Measurements from ENCODE around the gene MCOLN2. TPM values are rescaled to one million over a fixed set of nuclear protein-coding genes. Genes with fewer than 3 reads are reported as not detected.

Gene MCOLN2
- total and polyA plus RNA-seq, 2 of the 4 experiments (the other 2 are of a cell fraction): 0.43 to 0.54 TPM

DNA sequence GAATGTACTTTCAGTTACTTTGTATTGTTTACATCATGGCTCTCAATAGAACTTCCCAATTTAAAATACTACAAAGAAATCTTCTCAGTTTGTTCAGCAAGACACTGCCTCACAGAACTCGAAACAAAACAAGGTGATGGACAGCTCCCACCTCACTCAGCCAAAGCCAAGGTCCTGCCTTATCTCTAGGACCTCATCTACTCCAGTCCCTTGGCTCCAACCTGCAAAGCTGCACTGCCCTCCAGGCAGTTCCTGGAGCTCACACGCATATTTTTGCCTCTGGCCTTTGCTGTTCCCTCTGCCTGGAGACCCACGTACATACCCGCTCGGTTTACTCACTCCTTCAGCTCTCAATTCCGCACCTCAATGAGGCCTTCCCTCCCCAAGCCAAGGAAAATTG is 40.3 kb downstream of the MCOLN2 start:
- Histone ChIP-seq H3K18ac (ENCODE audit: low read depth, low read length) (no peak overlapping the region), H3K56ac (ENCODE audit: extremely low read depth, insufficient read depth, low read length) (no peak overlapping the region), H2BK15ac (ENCODE audit: low read depth, low read length) (no peak overlapping the region), H2BK20ac (ENCODE audit: low read depth, low read length) (no peak overlapping the region), H3K4me1 (ENCODE audit: control insufficient read depth, insufficient read depth, low read length) (peaks cover 4% of the 10 kb centered on the region), H3K9me1 (ENCODE audit: insufficient read depth, low read length) (peaks cover 3% of the 10 kb centered on the region), H4K20me1 (ENCODE audit: insufficient read depth, low read length) (no peaks in the 10 kb centered on the region), H4K8ac (ENCODE audit: low read depth in 2 of 2, low read length in 2 of 2) (no peak overlapping the region), H3K27me3 (ENCODE audit: control insufficient read depth, insufficient read depth, low read length) (peaks cover 4% of the 10 kb centered on the region; the same call in 1 of the 2 replicates), H2AK5ac (ENCODE audit: low read depth, low read length) (no peak overlapping the region), H3K9ac (ENCODE audit: low read depth, low read length) (no peak overlapping the region), H4K91ac (ENCODE audit: insufficient read depth, low read depth, low read length) (no peak overlapping the region), H3K14ac (replicated peaks; ENCODE audit: low read depth, low read length) (no peak overlapping the region), H3K4me3 (ENCODE audit: insufficient read depth, low read depth, low read length) (no peak overlapping the region), H4K5ac (ENCODE audit: low read depth, low read length) (no peak overlapping the region), H3K4ac (ENCODE audit: low read depth, low read length) (no peak overlapping the region), H3K4me2 (ENCODE audit: low read depth, low read length) (no peak overlapping the region), H2AK9ac (replicated peaks; ENCODE audit: low read depth, low read length, poor library complexity) (no peak overlapping the region), H3K23ac (ENCODE audit: low read depth, low read length) (no peak overlapping the region), H3K79me1 (ENCODE audit: low read depth in 1 of 2, low read length in 2 of 2) (no peaks in the 10 kb centered on the region), H3K9me3 (ENCODE audit: control insufficient read depth, insufficient read depth, low read length) (no peaks in the 10 kb centered on the region), H2BK120ac (ENCODE audit: low read depth, low read length) (no peak overlapping the region), H2BK5ac (ENCODE audit: low read depth, low read length, poor library complexity, severe bottlenecking) (no peak overlapping the region), H2AFZ (replicated peaks; ENCODE audit: low read length, poor library complexity) (peak overlapping the region; percentile 46), H3K36me3 (ENCODE audit: control insufficient read depth, insufficient read depth, low read length) (no peaks in the 10 kb centered on the region), H3K27ac (ENCODE audit: insufficient read depth, low read length) (no peak overlapping the region)
- BruUV-seq (replicated peaks): no TSS peak
- ATAC-seq (ENCODE audit: low read depth) (no peak), DNase-seq (no peak)
- in situ Hi-C loops (cut with MboI; ENCODE audit: low sequenced_read_pairs): no loop called here
- ChIA-PET CTCF (interaction anchor here (0.5 to 1.1 kb wide), 2 partner anchors 12 to 786 kb away, joined by 3 to 4 read pairs; no protein-coding TSS in a partner anchor), POLR2A (ENCODE audit: unreplicated experiment) (no interaction called here)
- intact Hi-C loops (cut with micrococcal nuclease): no loop called here
- dilution Hi-C loops (cut with HindIII; ENCODE audit: low sequenced_read_pairs, unreplicated experiment): no loop called here
- no peak for TF ChIP-seq NFE2L2 (IDR thresholded peaks at IDR 0.05; ENCODE audit: low read depth, low read length)
- 57% methylated on average over 2 of the region's 6 CpGs; no CpG with 5 or more reads in 1 of the 2 experiments for WGBS, 2 experiments (ENCODE audit: extremely low coverage in 2 of 2, insufficient read length in 1 of 2)

Data from IMR-90 (cell line).